DMS 273 treated with DMSO at 0.1 percent for 48 hours (cell line): ENCODE measurements around the gene SYNDIG1.
"Not testable (repeated sequence)": the region's sequence is repeated elsewhere in the genome, so short reads cannot be mapped to it uniquely, and the experiment has no call there.

Experiments
- DNase-seq: peaks from one replicate; lab custom pipeline; 2025; lab: John Stamatoyannopoulos, UW

SYNDIG1 gene

GRCh38 chr20:24493661-24494459 is 24.4 kb downstream of the SYNDIG1 start:
- no peak for DNase-seq

GRCh38 chr20:24494460-24494920 is 25.1 kb downstream of the SYNDIG1 start:
- no peak for DNase-seq

DNA sequence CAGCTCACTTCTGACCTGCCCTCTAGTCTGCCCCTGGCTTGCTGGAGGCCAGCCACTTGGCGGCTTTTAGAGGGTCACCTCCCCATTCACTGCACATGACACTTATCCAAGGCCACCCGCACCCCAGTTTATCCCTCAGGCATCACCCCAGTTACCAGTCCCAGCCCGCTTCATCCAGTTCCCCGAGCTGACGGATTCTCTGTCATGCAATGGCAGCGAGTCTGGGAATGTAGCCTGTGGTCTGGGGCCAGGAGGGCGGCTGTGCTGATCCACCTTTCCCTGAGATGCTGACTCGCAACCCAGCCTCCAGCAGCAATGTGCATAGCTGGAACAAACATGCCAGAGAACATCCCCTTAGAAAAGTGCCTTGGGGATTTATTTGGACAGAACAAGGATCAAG is 25.8 kb downstream of the SYNDIG1 start:
- DNase-seq = no peak

DNA sequence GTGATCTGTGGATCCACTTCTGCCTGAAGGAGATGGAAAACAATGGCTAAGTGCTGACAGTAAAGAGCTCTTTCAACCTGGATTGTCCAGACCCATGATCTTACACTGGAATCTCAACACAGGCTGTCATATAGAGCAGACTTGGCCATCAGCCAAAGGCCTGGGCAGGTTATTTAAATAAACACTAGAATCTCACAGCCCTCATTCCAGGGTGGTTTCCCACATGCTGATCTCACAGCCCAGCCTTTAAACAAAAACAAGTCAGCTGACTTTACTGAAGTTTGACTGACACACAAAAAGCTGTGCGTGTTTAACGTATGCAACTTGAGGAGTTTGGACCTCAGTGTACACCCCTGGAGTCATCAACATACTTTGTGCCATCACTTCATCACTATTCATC is 28.4 kb downstream of the SYNDIG1 start:
- no peak for DNase-seq

GRCh38 chr20:24498641-24499040 is 29.2 kb downstream of the SYNDIG1 start:
- DNase-seq = no peak

DNA sequence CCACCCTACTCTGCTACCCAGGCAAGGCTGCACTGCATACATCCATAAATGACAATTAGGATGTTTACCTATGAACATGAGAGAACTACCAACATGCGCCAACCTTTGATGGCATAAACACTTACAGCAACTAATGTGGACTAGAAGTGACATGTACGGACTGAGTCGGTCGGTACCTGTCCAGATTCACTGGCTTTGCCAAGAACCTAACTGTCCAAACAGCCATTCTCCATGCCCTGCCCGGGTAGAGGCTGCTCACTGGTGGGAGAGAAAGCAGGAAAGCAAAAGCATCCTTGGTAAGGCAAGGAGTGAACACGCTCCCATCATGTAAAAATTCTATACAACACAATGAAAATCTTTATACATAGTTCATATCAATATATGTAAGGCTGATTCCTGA is 30.0 kb downstream of the SYNDIG1 start:
- no peak for DNase-seq

DNA sequence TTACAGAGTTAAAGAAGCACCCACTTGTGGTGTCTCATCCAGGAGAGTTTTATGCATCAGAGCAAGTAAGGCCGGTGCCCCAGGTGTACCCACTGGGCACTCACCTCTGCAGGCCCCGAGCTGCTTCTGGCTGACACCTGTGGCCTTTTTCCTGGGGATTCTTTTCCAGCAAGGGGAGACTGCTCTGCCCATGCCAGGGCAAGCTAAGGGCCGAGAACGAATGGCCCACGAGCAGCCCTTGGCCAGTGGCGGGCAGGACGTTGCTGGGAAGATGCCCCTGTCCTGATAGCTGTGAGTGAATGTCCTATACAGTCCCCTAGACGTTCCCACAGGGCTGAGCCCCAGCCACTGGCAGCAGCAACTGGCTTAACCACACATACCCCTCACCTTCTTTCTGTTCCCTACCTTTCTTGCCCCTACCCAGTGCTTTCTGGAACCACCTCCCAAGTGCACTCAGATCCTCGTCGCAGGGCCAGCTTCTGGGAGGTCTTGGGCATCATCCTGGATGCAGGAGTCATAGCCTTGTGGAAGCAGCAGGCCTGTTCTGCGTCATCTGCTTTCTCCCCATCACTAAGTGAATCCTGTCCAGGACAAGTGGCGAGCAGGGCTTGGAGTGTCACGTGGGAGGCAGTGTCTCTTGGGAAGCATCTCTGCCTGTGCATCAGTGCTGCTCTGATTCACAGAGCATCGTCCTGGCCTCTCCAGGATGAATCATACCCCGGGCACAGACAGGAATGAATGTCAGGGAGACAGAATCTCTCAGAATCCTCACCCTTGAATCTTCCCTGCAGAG is 32.5 kb downstream of the SYNDIG1 start:
- DNase-seq = no peak

- DNase-seq = no peak
Measured at GRCh38 chr20:24502661-24503060, 33.2 kb downstream of the SYNDIG1 start.

DNA sequence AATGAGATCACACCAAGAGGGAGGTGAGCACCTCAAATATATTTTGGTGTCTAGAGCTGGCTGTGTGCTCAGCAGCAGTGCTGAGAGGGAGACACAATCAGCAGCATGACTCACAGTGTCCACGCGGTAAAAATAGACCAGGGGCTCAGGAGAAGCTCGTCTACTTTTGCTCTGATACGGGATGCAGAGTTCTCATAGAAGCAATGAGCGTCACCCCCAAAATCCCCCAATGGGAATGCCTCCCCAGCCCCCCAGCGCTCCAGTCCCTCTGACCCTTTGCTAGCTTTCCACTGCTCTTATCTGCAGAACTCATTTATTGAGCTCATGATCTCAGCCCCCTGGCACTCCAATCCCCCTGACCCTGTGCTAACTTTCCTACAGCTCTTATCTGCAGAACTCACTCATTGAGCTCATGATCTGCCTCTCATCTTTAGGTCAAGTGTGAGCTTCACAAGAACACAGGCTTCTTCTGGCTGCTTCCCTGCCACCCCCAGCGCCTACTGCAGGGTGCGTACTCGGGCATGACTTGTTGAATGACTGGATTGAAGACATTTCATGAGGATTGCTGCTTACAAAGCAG is 34.0 kb downstream of the SYNDIG1 start:
- DNase-seq = no peak

GRCh38 chr20:24504331-24505285 is 35.2 kb downstream of the SYNDIG1 start:
- DNase-seq = no peak

- DNase-seq = no peak
Measured at GRCh38 chr20:24506146-24506545, 36.7 kb downstream of the SYNDIG1 start.

GRCh38 chr20:24506696-24507095 is 37.3 kb downstream of the SYNDIG1 start:
- DNase-seq = no peak

GRCh38 chr20:24507182-24507853 is 37.9 kb downstream of the SYNDIG1 start:
- no peak for DNase-seq

DNA sequence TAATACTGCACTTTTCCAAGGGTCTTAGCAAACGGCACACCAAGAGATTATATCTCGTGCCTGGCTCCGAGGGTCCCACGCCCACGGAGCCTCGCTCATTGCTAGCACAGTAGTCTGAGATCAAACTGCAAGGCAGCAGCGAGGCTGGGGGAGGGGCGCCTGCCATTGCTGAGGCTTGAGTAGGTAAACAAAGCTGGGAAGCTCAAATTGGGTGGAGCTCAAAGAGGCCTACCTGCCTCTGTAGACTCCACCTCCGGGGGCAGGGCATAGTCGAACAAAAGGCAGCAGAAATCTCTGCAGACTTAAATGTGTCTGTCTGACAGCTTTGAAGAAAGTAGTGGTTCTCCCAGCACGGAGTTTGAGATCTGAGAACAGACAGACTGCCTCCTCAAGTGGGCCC is 43.0 kb downstream of the SYNDIG1 start:
- not testable (repeated sequence) for DNase-seq

- no peak for DNase-seq
Measured at GRCh38 chr20:24518515-24518914, 49.1 kb downstream of the SYNDIG1 start.

- no peak for DNase-seq
Measured at GRCh38 chr20:24519476-24519875, 50.0 kb downstream of the SYNDIG1 start.

GRCh38 chr20:24521032-24521431 is 51.6 kb downstream of the SYNDIG1 start:
- DNase-seq = no peak

GRCh38 chr20:24522452-24523330 is 53.3 kb downstream of the SYNDIG1 start:
- DNase-seq = no peak

- DNase-seq = no peak
Measured at GRCh38 chr20:24523661-24524060, 54.2 kb downstream of the SYNDIG1 start.
